HT1080 (cell line): ENCODE results near the gene MYCBPAP. TPM values are rescaled to one million over a fixed set of nuclear protein-coding genes. Genes with fewer than 3 reads are reported as not detected.

Experiments
- DNase-seq: peaks from one replicate; pipeline ENCODE4 v3.0.0-alpha.2; 2015; ENCODE audit warnings: low read depth
- polyA plus RNA-seq, 2 experiments: library from polyadenylated mRNA; depleted of rRNA; stranded (reverse); fragments of >200 nt; gene quantifications; 2 replicates each; pipeline ENCODE4 v1.2.3, GENCODE V29; 2015
- total RNA-seq: library from RNA; depleted of rRNA; stranded (reverse); fragments of >200 nt; shearing (Covaris generic); gene quantifications from 2 replicates; pipeline ENCODE4 v1.2.3, GENCODE V29; 2014; rRNA removed

Gene MYCBPAP
- not detected in 2 replicates for total RNA-seq
- not detected in 2 replicates for polyA plus RNA-seq (2015; cell fraction: cytosol; rRNA removed)
- polyA plus RNA-seq (2015; cell fraction: nucleus; rRNA removed), result not detected in 2 replicates

DNA sequence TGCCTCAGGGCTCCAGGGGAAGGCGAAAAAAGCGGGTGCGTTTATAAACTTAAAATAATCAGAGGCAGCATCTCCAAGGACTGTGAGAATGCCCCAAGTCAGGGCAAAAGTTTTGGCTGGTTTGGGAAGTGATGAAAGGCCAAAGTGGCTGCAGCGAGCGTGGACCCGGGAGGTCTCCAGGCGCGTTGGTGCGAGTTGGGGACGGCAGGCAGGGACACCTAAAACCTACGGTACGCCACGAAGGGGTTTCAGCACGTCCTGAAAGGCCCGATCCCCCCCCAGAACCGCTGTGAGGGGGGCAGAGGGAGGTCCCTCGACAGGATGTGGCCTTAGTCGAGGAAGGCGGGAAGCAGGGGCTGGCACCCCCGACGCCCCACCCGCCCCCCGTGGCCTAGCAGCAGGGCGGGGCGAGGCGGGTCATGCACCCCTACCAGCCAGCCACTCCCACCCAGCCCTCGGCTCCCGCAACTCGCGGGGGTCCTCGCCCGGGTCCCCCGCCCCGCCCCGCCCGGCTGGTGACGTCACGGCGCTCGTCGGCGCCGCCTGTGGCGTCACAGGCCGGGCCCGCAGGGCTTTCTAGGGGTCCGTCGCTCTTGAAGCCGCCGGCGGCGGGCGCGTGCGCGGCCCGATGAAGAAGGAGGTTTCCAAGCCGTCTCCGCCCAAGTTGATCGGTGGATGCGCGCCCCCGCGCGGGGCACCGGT, at the start of gene MYCBPAP:
MYCBPAP (plus strand) TSS at position 569 of the 702 bp plus-strand sequence. CDS start 236 bp downstream, outside the sequence.
- DNase-seq, result no peak

DNA sequence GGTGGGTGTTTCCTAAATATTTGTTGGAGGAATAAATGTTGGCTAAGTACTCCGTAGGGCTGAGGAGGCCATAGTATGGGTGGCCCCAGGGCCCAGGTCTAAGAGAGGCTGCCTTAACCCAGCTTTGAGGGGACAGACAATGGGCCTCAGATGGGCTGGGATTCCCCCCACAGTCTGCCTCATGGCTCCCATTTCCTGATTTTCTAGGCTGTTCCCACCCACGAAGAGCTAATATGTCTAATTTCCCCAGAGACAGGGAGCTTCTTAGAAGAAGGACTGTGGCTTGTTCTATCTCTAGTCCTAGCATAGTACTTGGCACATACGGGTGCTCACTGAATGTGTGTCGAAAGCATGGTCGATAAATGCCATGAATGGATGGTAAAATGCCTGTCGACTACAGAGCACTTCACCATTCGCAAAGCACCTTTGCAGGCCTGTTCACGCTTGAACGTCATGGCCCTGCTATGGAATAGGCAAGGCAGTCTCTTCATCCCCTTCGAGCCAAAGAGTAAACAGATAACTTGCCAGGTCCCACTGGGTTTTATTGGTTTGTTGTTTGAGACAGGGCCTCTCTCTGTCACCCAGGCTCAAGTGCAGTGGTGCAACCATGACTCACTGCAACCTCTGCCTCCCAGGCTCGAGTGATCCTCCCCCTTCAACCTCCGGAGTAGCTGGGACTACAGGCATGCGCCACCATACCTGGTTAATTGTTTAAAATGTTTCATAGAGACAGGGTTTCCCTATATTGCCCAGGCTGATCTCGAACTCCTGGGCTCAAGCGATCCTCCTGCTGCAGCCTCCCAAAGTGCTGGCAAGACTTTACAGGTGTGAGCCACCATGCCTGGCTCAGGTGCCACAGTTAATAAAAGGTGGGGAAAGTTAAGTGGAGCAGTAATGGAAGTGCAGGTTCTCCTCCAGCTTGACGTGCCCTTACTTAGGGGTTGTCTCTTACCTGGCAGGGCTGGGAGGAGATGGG, 49.2 kb upstream of the MYCBPAP start:
- peak; percentile 46 for DNase-seq

- no peak for DNase-seq
Observed at GRCh38 chr17:50459756-50460155, 48.5 kb upstream of the MYCBPAP start.

- no peak for DNase-seq
Observed at GRCh38 chr17:50460831-50461526, 47.3 kb upstream of the MYCBPAP start.

DNA sequence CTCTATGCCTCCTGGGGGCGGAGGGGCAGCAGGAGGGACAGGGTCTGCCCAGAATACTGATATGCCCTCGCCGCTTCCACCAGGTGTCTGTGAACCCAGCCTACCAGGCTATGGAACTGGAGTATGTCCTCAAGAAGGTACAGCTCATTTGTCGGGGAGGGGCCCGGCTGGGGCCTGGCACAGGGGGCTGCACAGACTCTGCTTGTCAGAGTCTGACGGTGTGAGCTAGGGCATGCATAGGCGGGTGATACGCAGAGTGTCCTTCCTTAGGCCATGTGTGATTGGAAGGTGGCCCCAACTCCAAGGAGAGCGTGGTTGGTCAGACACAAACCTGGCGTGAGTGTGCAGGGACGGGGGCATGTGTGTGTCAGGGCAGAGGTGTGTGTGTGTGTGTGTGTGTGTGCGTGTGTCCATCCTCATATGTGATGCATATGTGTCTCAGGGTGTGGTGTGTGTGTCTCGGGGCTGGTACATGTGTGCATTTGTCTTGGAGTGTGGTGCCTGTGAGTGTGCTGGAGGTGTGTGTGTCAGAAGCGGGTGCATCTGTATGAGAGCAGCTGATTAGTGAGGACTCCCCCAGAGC, 46.6 kb upstream of the MYCBPAP start:
- DNase-seq, result no peak

DNA sequence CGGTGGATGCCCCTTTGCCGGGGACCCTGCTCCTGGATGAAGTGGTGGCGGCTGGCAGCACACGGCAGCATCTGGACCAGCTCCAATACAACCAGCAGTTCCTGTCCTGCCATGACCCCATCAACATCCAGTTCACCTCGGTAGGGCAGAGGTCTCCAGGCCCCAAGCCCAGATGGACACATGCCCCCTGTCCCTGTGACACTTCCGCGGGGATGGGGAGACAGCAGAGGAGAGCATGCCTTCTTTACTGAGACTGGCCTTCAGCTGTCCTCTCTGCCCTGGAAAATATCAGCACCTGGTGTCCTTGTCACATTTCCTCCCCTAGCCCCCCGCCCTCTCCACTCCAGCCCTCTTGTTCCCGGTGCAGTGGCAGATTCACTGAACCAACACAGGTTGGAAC, 45.8 kb upstream of the MYCBPAP start:
- DNase-seq, result no peak

- DNase-seq, result no peak
Observed at GRCh38 chr17:50464121-50464520, 44.1 kb upstream of the MYCBPAP start.

GRCh38 chr17:50464736-50465135, 43.5 kb upstream of the MYCBPAP start:
- DNase-seq, result no peak

GRCh38 chr17:50465171-50465570, 43.1 kb upstream of the MYCBPAP start:
- DNase-seq, result no peak

DNA sequence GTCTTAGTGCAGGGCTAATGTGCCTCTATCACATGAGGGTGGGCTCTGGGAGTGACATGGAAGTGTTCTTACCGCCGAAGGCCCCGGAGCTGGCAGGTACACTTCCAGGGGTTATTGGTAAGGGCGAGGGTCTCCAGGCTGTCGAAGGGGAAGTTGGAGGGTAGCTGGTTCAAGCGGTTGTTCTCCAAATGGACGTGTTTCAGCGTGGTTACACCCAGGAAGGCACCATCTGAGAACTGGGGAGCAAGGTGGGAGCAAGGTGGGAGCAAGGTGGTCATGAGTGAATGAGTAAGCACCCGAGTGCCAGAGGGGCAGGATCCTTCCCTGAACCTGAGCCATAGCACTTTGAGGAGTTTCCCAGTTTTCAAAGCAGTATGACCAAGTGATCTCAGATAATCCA, 42.6 kb upstream of the MYCBPAP start:
- no peak for DNase-seq

GRCh38 chr17:50466371-50467113, 41.7 kb upstream of the MYCBPAP start:
- no peak for DNase-seq

- no peak for DNase-seq
Observed at GRCh38 chr17:50467114-50467854, 41.0 kb upstream of the MYCBPAP start.

- no peak for DNase-seq
Observed at GRCh38 chr17:50467855-50468303, 40.4 kb upstream of the MYCBPAP start.

- DNase-seq, result no peak
Observed at GRCh38 chr17:50468304-50469207, 39.7 kb upstream of the MYCBPAP start, which contains the start of gene CHAD. Gene CHAD (minus strand): TSS chr17:50468880. CDS start chr17:50468813, 67 bp downstream.

DNA sequence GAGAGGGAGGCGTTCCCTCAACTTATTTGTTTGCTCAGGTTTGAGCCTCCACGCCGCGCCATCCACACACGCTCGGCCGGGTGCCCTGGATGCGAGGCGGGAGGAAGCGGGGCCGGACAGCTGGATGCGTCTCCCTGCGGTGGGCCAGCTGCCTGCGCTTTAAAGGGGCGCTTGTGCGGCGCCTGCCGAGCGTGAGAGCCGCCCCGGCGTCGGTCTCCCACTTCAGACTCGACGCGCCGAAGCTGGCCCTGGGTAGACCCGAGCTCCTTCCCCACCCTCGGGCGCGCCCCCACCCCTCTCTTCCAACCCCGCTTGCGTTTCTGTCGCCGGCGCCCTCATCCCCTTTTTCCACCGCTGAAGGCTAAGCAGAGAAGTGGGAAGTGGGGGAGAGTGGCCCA, 39.0 kb upstream of the MYCBPAP start:
- no peak for DNase-seq

- DNase-seq, result no peak
Observed at GRCh38 chr17:50469671-50470305, 38.5 kb upstream of the MYCBPAP start.

GRCh38 chr17:50470426-50470825, 37.8 kb upstream of the MYCBPAP start:
- DNase-seq, result no peak
